OCI-LY3 (cell line): Measurements from ENCODE around the gene ITGA7.

Source experiments
- EZH2phosphoT487 ChIP-seq: fragments of 200-600 bp; shearing (Covaris generic); IDR thresholded peaks from 2 replicates; pipeline ENCODE4 v1.6.1; 2018; ENCODE audit warnings: antibody characterized with exemption, mixed run types, low read depth
- TF ChIP-seq, protein P1 (sequence below): fragments of 200-600, 300-600 bp; sonication (generic); IDR thresholded peaks from 2 replicates; pipeline ENCODE4 v1.5.1; 2014; ENCODE audit warnings: antibody characterized with exemption, low read length, low read depth

DNA sequence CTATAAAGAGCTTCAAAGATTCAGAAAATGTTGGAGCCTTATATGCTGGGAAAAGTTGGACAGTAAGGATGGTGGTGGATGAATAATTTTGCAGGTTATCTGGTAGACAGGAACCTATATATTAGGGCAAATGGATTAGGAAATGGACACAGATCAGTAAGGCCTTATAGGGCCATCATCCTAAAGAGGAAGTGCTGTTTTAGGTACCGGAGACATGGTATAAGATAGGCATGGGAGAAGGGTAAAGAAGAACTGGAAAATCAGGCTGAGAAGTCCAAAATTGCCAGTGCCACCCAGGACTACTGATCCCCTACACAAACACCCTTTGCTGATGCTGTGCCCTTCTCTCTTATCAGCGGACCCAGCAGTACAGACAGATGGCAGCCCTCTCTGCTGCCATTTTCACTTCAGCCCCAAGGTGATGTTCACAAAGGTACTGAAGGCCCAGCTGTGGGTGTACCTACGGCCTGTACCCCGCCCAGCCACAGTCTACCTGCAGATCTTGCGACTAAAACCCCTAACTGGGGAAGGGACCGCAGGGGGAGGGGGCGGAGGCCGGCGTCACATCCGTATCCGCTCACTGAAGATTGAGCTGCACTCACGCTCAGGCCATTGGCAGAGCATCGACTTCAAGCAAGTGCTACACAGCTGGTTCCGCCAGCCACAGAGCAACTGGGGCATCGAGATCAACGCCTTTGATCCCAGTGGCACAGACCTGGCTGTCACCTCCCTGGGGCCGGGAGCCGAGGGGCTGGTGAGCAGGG is 40.7 kb upstream of the ITGA7 start:
- TF ChIP-seq, protein P1, sequence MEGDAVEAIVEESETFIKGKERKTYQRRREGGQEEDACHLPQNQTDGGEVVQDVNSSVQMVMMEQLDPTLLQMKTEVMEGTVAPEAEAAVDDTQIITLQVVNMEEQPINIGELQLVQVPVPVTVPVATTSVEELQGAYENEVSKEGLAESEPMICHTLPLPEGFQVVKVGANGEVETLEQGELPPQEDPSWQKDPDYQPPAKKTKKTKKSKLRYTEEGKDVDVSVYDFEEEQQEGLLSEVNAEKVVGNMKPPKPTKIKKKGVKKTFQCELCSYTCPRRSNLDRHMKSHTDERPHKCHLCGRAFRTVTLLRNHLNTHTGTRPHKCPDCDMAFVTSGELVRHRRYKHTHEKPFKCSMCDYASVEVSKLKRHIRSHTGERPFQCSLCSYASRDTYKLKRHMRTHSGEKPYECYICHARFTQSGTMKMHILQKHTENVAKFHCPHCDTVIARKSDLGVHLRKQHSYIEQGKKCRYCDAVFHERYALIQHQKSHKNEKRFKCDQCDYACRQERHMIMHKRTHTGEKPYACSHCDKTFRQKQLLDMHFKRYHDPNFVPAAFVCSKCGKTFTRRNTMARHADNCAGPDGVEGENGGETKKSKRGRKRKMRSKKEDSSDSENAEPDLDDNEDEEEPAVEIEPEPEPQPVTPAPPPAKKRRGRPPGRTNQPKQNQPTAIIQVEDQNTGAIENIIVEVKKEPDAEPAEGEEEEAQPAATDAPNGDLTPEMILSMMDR: no peak
- no peak for TF ChIP-seq EZH2phosphoT487
